Duodenal mucosa (tissue), 2 donors: Measurements from ENCODE around the gene CTSW.
A peak's percentile ranks its signal among the peaks of the same experiment; 100 is the strongest.
"Not testable (repeated sequence)": the region's sequence is repeated elsewhere in the genome, so short reads cannot be mapped to it uniquely, and the experiment has no call there.

Experiments used
- H3K27ac ChIP-seq: one replicate; pipeline ENCODE4 v1.7.0; 2013; ENCODE audit warnings: low read depth, low read length
- H3K27me3 ChIP-seq, 2 donors: one replicate each; pipeline ENCODE4 v1.7.0; 2013; ENCODE audit warnings: low read length in 2 of 2, control low read depth in 1 of 2; ENCODE audit not compliant: insufficient read depth in 2 of 2, control insufficient read depth in 1 of 2
- H3K36me3 ChIP-seq, 2 donors: one replicate each; pipeline ENCODE4 v1.7.0; 2013; ENCODE audit warnings: low read length in 2 of 2, control low read depth in 1 of 2; ENCODE audit not compliant: insufficient read depth in 2 of 2, control insufficient read depth in 1 of 2
- H3K4me1 ChIP-seq, 2 donors: one replicate each; pipeline ENCODE4 v1.7.0; 2013; ENCODE audit warnings: low read length in 2 of 2, control low read depth in 1 of 2; ENCODE audit not compliant: insufficient read depth in 2 of 2, control insufficient read depth in 1 of 2
- H3K4me3 ChIP-seq, 2 donors: one replicate each; pipeline ENCODE4 v1.7.0; 2013; ENCODE audit warnings: low read length in 2 of 2, low read depth in 1 of 2
- H3K9ac ChIP-seq, 2 donors: one replicate each; pipeline ENCODE4 v1.7.0; 2013; ENCODE audit warnings: low read length in 2 of 2, low read depth in 1 of 2
- H3K9me3 ChIP-seq, 2 donors: one replicate each; pipeline ENCODE4 v1.7.0; 2013; ENCODE audit warnings: low read length in 2 of 2, control low read depth in 1 of 2; ENCODE audit not compliant: control insufficient read depth in 1 of 2

CTSW gene

DNA sequence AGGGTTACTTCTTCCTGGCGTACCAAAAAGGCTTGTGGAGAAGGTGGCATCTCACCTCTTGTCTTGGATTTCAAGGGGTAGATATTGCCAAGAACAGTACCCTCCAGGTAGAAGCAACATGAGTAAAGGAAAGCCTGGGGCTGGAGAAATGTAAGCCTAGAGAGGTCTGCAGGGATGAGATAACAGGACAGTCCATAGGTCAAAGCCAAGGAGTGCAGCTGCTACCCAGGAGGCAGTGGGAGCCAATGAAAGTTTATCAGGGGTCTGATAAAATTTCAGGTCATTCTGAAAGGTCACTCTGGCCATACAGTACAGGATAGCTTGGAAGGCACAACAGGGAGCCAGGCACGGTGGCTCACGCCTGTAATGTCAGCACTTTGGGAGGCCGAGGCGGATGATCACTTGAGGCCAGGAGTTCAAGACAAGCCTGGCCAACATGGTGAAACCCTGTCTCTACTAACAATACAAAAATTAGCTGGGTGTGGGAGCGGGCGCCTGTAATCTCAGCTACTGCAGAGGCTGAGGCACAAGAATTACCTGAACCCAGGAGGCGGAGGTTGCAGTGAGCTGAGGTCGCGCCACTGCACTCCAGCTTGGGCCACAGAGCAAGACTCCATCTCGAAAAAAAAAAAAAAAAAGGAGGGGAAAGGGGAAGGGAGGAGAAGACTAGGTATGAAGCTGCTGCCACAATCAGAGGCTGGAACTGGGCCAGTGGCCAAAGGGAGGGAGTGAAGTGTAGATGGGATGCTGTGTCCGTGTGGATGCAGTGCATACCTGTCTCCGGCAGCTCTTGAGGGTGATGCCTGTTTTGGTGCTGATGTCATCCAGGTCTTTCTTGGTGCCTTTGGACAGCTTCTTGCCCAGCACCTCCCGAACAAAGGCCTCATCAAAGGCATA, 7.4 kb downstream of the CTSW start:
- peaks cover 45 to 56% of the 10 kb centered on the region in 2 donors for H3K4me1 ChIP-seq

DNA sequence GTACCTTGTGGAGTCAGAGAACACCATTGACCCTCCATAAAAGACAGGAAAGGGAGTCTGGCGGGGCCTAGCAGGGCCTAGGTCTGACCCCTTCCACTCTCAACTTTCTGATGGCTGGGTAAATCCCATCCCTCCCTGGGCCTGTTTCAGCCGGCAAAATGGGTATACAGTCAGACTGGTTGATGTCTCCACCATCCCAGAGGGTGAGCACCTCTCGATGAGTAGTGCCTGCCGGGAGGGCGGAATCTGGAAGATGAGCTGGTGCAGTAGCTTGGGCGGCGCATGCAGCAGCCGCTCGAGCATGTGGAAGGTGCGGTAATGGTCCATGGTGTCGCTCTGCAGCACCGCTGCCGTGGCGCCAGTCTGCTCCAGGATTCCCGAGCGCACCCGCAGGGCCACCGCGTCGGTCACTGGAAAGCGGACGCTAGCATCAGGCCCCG, 8.1 kb downstream of the CTSW start:
- peak overlapping the region; percentile 81 to 85 for H3K4me3 ChIP-seq

More for the DNA sequence above, 7.4 kb downstream of the CTSW start:
- Histone ChIP-seq H3K36me3 (peaks cover 15 to 32% of the 10 kb centered on the region in 2 donors), H3K4me3 (peak overlapping the region; percentile 81 to 85), H3K27ac (peak overlapping the region; percentile 91), H3K27me3 (peaks cover 0 to 3% of the 10 kb centered on the region in 2 donors), H3K9ac (peak overlapping the region; percentile 73 to 82), H3K9me3 (no peaks in the 10 kb centered on the region)

DNA sequence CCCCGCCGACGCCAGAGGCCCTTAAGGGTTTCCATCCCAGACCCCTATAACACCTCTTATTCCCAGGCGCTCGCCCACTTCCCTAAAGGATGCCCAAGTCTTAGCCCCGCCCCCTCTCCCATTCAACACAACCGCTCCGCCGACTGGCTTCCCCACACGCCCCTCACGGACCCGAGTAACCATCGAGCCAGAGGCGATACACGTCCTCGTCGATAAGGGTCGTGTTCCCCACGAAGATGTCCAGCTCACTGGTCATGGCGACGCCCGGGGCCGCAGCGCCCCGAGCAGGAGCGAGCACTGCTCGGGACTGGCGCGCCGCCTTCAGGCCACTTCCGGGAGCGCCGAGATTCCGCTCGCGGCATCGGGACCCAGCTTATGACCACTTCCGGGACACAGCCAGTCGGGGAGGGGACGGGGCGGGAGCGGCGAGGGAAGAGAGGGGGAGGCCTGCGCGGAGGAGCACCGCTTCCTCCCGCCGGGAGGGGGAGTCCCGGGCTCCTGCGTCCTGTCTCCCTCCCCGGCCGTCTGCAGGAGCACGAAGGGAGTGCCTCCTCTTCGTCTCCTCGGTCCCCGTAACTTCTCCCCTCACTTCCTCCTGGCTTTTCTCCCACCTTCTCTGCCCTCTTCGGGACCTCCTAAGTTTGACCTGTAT, 8.7 kb downstream of the CTSW start, which contains the start of gene FIBP:
FIBP (minus strand) TSS at position 309 of the 652 bp plus-strand sequence; CDS start at position 256, 53 bp downstream.
- H3K4me3 ChIP-seq: peak within 1 kb of the TSS; percentile 81 to 85
- H3K9me3 ChIP-seq: no peaks in the 10 kb centered on the region
- H3K36me3 ChIP-seq: peaks cover 10 to 22% of the 10 kb centered on the region in 2 donors
- H3K9ac ChIP-seq: peak within 1 kb of the TSS; percentile 73 to 90
- peaks cover 50 to 66% of the 10 kb centered on the region in 2 donors for H3K4me1 ChIP-seq
- peak within 1 kb of the TSS; percentile 91 for H3K27ac ChIP-seq
- H3K27me3 ChIP-seq: peaks cover 0 to 3% of the 10 kb centered on the region in 2 donors

More for the DNA sequence above, 8.1 kb downstream of the CTSW start:
- peaks cover 15 to 26% of the 10 kb centered on the region in 2 donors for H3K36me3 ChIP-seq
- peaks cover 46 to 63% of the 10 kb centered on the region in 2 donors for H3K4me1 ChIP-seq
- H3K27me3 ChIP-seq: peaks cover 0 to 3% of the 10 kb centered on the region in 2 donors
- H3K9ac ChIP-seq: peak overlapping the region; percentile 73 to 82
- peak overlapping the region; percentile 91 for H3K27ac ChIP-seq
- H3K9me3 ChIP-seq: no peaks in the 10 kb centered on the region

DNA sequence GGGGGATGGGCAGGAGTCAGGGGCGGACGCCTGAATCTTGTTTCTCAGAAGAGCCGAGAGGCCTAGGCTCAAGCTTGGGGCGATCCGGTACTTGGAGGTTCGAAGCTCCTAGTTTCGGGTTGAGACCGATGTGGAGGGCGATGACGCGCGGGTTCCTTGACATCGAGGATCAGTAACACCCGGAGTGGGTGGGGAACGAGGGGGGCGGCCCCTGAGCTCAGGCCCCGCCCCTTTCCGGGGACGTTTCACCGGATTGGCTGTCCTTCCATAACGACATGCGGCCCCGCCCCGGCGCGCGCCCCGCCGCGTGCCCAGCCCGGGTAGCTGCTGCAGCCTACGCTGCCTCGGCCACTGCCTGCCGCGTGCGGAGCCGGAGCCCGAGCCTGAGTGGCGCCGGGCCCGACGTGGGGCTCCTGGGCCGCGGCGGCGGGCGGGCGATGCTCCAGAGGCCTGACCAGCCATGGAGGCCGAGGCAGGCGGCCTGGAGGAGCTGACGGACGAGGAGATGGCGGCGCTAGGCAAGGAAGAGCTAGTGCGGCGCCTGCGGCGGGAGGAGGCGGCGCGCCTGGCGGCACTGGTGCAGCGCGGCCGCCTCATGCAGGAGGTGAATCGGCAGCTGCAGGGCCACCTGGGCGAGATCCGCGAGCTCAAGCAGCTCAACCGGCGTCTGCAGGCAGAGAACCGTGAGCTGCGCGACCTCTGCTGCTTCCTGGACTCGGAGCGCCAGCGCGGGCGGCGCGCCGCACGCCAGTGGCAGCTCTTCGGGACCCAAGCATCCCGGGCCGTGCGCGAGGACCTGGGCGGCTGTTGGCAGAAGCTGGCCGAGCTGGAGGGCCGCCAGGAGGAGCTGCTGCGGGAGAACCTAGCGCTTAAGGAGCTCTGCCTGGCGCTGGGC, 10.9 kb downstream of the CTSW start, which contains the start of gene CCDC85B:
CCDC85B (plus strand) TSS at position 350 of the 895 bp plus-strand sequence; CDS start at position 461, 111 bp downstream.
- H3K9ac ChIP-seq: peak within 1 kb of the TSS; percentile 73 to 88

DNA sequence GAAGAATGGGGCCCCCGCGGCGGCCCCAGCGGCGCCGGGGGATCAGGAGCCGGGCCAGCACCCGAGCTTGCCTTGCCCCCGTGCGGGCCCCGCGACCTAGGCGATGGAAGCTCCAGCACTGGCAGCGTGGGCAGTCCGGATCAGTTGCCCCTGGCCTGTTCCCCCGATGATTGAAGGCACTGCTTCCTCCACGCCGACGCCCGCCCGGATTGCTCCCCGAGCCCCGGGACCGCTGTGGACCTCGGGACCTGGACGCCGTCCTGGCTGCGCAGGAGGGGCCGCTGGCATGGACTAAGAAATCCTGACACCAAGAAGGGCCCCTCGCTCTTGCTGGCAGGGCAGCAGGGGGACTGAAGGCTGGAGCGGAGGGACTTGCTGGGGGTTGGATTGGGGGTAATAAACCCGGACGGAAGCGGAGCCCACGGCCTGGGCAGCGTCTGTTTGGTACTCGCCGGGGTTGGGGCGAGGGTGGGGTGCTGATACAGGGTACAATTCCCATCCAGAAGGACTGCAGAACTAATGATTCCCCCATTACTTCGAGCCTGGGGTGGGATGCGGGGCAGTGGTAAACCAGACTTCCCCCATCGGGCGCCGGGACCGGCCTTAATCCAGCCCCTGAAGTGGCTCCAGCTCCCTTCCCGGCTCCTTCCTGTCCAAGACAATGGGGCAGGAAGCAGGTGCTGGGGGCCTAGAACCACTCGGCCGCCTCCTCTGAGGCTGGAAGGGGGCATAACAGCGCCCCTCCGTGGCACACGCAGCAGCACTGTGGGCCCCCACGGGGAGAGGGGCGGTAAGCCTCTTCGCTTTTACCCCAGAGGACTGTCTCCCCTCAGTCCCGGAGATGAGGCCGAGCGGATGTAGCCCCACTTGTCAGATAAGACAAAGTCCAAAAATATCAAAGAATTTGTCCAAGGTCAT, 11.8 kb downstream of the CTSW start:
- peaks cover 41 to 63% of the 10 kb centered on the region in 2 donors for H3K4me1 ChIP-seq
- H3K9ac ChIP-seq: peak overlapping the region; percentile 73 to 88
- no peaks in the 10 kb centered on the region for H3K9me3 ChIP-seq

More for the DNA sequence above, 10.9 kb downstream of the CTSW start, which contains the start of gene CCDC85B:
- H3K27ac ChIP-seq: peak within 1 kb of the TSS; percentile 83
- H3K9me3 ChIP-seq: no peaks in the 10 kb centered on the region
- peaks cover 0 to 3% of the 10 kb centered on the region in 2 donors for H3K27me3 ChIP-seq
- peaks cover 45 to 69% of the 10 kb centered on the region in 2 donors for H3K4me1 ChIP-seq
- peak within 1 kb of the TSS; percentile 75 to 85 for H3K4me3 ChIP-seq
- peaks cover 0 to 5% of the 10 kb centered on the region in 2 donors for H3K36me3 ChIP-seq

DNA sequence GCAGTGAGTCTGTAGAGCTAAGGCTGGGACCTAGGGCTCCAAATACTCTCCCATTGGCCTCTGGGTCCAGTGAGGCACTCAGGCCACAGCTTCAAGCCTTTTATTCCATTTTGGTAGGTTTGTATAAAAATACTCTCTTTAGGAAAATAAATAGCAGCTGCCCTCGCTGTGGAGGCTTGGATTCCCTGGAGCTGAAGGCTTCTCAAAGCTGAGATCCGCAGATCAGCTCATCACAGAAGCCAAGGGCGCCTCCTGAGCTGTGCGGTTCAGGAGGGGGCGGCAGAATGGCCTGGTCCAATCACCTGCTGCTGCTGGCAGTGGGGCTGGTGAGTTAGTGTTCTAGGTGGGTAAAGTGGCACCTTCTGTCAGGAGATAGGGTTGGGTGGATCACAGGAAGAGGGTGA, 12.5 kb downstream of the CTSW start:
- peak overlapping the region in 1 of 2 donors; percentile 88 for H3K9ac ChIP-seq
- not testable (repeated sequence) for H3K27me3 ChIP-seq, H3K9me3 ChIP-seq, H3K27ac ChIP-seq, H3K36me3 ChIP-seq
- H3K4me3 ChIP-seq: peak overlapping the region; percentile 71 to 75
- H3K4me1 ChIP-seq: peaks cover 36 to 59% of the 10 kb centered on the region in 2 donors

More for the DNA sequence above, 11.8 kb downstream of the CTSW start:
- Histone ChIP-seq H3K27ac (peak overlapping the region; percentile 83), H3K4me3 (peak overlapping the region; percentile 71 to 75), H3K27me3 (peaks cover 0 to 3% of the 10 kb centered on the region in 2 donors), H3K36me3 (peaks cover 0 to 3% of the 10 kb centered on the region in 2 donors)

DNA sequence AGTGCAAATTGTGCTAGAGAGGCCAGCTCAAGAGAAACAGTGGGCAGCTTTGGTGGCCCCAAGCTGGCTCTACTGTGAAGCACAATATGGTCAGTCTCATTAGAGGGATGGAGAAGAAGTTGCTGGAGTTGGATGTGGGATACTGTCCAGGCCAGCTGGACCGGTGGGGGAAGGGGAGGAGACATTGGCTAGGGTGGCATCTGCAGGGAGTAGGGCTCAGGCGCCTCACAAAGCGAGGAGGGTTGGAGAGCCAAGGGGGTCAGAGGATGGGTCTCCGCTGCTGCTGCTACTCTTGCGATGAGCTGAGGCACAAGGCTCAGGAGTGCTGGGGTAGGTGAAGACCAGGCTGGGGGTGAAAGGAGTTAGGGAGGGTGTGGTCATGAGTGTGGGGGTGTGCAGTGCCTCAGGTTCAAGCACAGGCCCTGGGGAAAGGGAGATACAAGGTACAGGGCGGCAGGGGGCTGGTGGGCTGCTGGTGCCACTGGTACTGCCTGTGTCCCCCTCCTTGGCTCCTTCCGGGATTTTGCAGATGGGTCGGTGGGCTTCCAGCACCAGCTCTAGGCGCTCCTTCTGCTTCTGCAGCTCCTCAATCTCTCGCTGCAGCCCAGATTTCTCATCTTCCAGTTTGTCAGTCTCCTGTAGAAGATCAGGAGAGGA, 13.2 kb downstream of the CTSW start:
- Histone ChIP-seq H3K27ac (no peak overlapping the region), H3K4me3 (peak overlapping the region in 1 of 2 donors; percentile 28), H3K27me3 (peaks cover 0 to 3% of the 10 kb centered on the region in 2 donors), H3K4me1 (peaks cover 30 to 53% of the 10 kb centered on the region in 2 donors), H3K9me3 (no peaks in the 10 kb centered on the region), H3K36me3 (no peaks in the 10 kb centered on the region), H3K9ac (no peak overlapping the region)

DNA sequence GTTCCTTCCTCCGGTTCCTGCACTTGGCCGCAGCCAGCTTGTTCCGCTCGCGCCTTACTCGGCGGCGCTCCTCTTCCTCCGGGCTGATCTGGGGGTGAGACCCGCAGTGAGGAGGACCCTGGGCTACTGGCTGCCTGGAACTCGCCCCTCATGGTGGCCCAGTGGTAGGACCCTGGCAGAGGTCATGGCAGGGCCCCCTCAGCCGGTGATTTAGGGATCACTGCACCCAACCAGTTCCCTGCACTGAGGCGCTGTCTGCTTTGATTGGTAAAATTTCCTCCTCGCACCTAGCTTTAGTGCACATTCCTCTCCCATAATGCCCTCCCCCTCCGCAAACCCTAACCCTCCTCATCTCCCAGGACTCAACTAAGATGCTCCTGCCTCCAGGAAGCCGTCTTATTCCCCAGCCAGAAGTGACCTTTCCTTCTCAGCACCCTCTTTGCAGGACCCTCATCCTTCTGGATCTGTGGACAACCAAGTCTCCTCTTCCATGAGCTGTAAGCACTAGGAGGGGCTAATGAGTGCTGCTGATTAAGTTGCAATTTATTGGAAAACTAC, 14.5 kb downstream of the CTSW start:
- Histone ChIP-seq H3K27me3 (peaks cover 4 to 7% of the 10 kb centered on the region in 2 donors), H3K4me3 (peak overlapping the region; percentile 52 to 53), H3K36me3 (no peaks in the 10 kb centered on the region)

More for the DNA sequence above, 14.5 kb downstream of the CTSW start:
- Histone ChIP-seq H3K4me1 (peaks cover 29 to 43% of the 10 kb centered on the region in 2 donors), H3K9ac (peak overlapping the region in 1 of 2 donors; percentile 60), H3K27ac (no peak overlapping the region), H3K9me3 (no peaks in the 10 kb centered on the region)
